ENCODE results near the gene DUSP22.

DUSP22 gene

GRCh38 chr6:358432-358831 is 66.1 kb downstream of the DUSP22 start:
- no peaks in the 10 kb centered on the region for H3K4me1 ChIP-seq (ENCODE audit: control insufficient read depth in 1 of 2, insufficient read depth in 1 of 2, low read depth in 1 of 2, low read length in 1 of 2)
- no peak overlapping the region for H3K27ac ChIP-seq
- no peaks in the 10 kb centered on the region for H3K36me3 ChIP-seq
- no peaks in the 10 kb centered on the region for H3K27me3 ChIP-seq
- no peak overlapping the region for H3K4me3 ChIP-seq (ENCODE audit: low read depth in 1 of 2, low read length in 1 of 2)
- TF ChIP-seq CTCF (IDR thresholded peaks at IDR 0.05): no peak
- no peaks in the 10 kb centered on the region for H3K9me3 ChIP-seq

GRCh38 chr6:358847-359246 is 66.6 kb downstream of the DUSP22 start:
- no peaks in the 10 kb centered on the region for H3K9me3 ChIP-seq
- no peak for TF ChIP-seq CTCF (IDR thresholded peaks at IDR 0.05)
- H3K4me3 ChIP-seq (ENCODE audit: low read depth in 1 of 2, low read length in 1 of 2): no peak overlapping the region
- H3K27me3 ChIP-seq: no peaks in the 10 kb centered on the region
- H3K4me1 ChIP-seq (ENCODE audit: control insufficient read depth in 1 of 2, insufficient read depth in 1 of 2, low read depth in 1 of 2, low read length in 1 of 2): no peaks in the 10 kb centered on the region
- H3K36me3 ChIP-seq: no peaks in the 10 kb centered on the region
- no peak overlapping the region for H3K27ac ChIP-seq

- Histone ChIP-seq H3K9me3 (no peaks in the 10 kb centered on the region), H3K27me3 (no peaks in the 10 kb centered on the region), H3K27ac (no peak overlapping the region), H3K4me1 (ENCODE audit: control insufficient read depth in 1 of 2, insufficient read depth in 1 of 2, low read depth in 1 of 2, low read length in 1 of 2) (no peaks in the 10 kb centered on the region), H3K4me3 (ENCODE audit: low read depth in 1 of 2, low read length in 1 of 2) (no peak overlapping the region), H3K36me3 (no peaks in the 10 kb centered on the region)
- TF ChIP-seq CTCF (IDR thresholded peaks at IDR 0.05): no peak
These were observed 67.2 kb downstream of the DUSP22 start for GRCh38 chr6:359261-360035.

- H3K9me3 ChIP-seq: no peaks in the 10 kb centered on the region
- no peak overlapping the region for H3K4me3 ChIP-seq (ENCODE audit: low read depth in 1 of 2, low read length in 1 of 2)
- no peaks in the 10 kb centered on the region for H3K36me3 ChIP-seq
- H3K27me3 ChIP-seq: no peaks in the 10 kb centered on the region
- no peak overlapping the region for H3K27ac ChIP-seq
- H3K4me1 ChIP-seq (ENCODE audit: control insufficient read depth in 1 of 2, insufficient read depth in 1 of 2, low read depth in 1 of 2, low read length in 1 of 2): no peaks in the 10 kb centered on the region
- TF ChIP-seq CTCF (IDR thresholded peaks at IDR 0.05): no peak
These were observed 68.1 kb downstream of the DUSP22 start for GRCh38 chr6:360349-360748.

GRCh38 chr6:360764-361373 is 68.6 kb downstream of the DUSP22 start:
- no peaks in the 10 kb centered on the region for H3K9me3 ChIP-seq
- H3K27me3 ChIP-seq: no peaks in the 10 kb centered on the region
- H3K36me3 ChIP-seq: no peaks in the 10 kb centered on the region
- H3K4me1 ChIP-seq (ENCODE audit: control insufficient read depth in 1 of 2, insufficient read depth in 1 of 2, low read depth in 1 of 2, low read length in 1 of 2): no peaks in the 10 kb centered on the region
- no peak for TF ChIP-seq CTCF (IDR thresholded peaks at IDR 0.05)
- no peak overlapping the region for H3K4me3 ChIP-seq (ENCODE audit: low read depth in 1 of 2, low read length in 1 of 2)
- no peak overlapping the region for H3K27ac ChIP-seq
